ENCODE measurements around the gene CPA4.
"Not testable (repeated sequence)": the region's sequence is repeated elsewhere in the genome, so short reads cannot be mapped to it uniquely, and the experiment has no call there.

CPA4 gene

DNA sequence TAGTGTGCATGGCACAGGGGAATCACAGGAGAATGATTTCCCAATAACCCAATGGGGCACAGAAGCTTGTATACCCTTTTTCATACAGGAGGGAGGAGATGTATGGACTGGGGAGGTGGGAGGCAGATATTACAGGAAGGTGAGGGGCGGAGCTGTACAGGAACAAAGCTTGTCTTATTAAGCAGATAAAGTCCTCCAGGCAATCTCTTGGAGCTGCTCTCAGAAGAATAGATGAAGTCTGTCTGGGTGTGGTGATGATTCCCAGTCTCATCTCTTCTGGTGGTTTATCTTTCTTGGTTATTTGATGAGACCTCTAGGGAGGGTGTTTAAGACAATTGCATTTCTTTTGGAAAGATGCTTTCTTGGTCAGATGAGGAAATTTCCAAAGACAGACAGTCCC is 26.6 kb downstream of the CPA4 start:
- TF ChIP-seq, protein P1, sequence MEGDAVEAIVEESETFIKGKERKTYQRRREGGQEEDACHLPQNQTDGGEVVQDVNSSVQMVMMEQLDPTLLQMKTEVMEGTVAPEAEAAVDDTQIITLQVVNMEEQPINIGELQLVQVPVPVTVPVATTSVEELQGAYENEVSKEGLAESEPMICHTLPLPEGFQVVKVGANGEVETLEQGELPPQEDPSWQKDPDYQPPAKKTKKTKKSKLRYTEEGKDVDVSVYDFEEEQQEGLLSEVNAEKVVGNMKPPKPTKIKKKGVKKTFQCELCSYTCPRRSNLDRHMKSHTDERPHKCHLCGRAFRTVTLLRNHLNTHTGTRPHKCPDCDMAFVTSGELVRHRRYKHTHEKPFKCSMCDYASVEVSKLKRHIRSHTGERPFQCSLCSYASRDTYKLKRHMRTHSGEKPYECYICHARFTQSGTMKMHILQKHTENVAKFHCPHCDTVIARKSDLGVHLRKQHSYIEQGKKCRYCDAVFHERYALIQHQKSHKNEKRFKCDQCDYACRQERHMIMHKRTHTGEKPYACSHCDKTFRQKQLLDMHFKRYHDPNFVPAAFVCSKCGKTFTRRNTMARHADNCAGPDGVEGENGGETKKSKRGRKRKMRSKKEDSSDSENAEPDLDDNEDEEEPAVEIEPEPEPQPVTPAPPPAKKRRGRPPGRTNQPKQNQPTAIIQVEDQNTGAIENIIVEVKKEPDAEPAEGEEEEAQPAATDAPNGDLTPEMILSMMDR (IDR thresholded peaks at IDR 0.05; ENCODE audit: insufficient read depth, missing control alignments), result no peak
- FAIRE-seq (no peak), DNase-seq (ENCODE audit: insufficient read length, low spot score) (no peak)

DNA sequence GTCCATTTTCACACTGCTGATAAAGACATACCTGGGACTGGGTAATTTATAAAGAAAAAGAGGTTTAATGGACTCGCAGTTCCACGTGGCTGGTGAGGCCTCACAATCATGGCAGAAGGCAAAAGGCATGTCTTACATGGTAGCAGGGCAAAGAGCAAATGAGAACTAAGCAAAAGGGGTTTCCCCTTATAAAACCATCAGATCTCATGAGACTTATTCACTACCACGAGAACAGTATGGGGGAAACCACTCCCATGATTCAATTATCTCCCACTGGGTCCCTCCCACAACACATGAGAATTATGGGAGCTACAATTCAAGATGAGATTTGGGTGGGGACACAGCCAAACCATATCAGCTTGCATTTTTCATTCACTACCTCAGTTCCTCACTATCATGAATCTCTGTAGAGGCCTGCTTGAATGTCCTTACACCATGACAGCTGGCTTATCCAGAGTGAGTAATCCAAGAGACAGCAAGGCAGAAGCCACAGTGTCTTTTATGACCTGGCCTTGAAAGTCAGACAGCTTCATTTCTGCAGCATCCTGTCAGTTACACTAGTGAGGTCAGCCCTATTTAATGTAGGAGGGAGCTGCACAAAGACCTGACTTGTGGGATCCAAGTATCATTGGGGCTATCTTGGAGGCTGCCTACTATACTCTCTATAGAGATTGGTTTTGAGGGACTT is 28.7 kb downstream of the CPA4 start:
- not testable (repeated sequence) for FAIRE-seq; DNase-seq (ENCODE audit: insufficient read length, low spot score)

DNA sequence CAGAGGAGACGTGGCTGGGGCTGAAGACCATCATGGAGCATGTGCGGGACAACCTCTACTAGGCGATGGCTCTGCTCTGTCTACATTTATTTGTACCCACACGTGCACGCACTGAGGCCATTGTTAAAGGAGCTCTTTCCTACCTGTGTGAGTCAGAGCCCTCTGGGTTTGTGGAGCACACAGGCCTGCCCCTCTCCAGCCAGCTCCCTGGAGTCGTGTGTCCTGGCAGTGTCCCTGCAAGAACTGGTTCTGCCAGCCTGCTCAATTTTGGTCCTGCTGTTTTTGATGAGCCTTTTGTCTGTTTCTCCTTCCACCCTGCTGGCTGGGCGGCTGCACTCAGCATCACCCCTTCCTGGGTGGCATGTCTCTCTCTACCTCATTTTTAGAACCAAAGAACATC is 29.7 kb downstream of the CPA4 start:
- TF ChIP-seq, protein P1 (IDR thresholded peaks at IDR 0.05; ENCODE audit: insufficient read depth, missing control alignments), result no peak
- DNase-seq (ENCODE audit: insufficient read length, low spot score), result no peak
- no peak for FAIRE-seq

DNA sequence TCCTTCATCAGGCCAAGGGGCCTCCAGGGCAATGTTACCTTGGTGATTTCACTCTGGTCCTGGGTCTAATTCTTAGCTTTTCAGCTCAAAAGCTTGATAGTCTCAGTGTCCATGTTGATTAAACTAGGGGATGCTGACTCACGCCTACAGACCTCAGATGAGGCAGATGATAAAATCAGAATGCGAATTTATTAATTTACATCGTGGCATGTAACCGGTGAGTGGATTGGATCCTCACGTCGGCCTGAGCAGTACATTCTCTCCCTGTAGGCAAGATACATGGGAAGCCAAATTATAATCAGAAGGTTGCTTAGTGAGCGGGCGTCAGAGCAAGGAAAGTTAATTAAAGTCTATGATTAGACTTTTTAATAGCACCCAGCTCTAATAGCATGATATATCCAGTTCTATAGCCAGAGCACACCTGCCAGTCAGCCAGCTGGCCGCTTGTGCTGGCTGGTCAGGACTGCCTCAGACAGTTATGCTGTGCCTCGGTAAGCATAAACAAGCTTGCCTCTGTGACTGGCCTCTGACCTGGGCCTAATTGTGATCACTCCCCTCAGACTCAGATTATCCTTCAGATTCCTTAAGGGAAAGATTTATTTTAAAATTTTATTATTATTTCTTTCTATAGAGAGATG is 31.5 kb downstream of the CPA4 start:
- DNase-seq (ENCODE audit: insufficient read length, low spot score), result no peak
- TF ChIP-seq, protein P1 (IDR thresholded peaks at IDR 0.05; ENCODE audit: insufficient read depth, missing control alignments), result no peak
- no peak for FAIRE-seq

DNA sequence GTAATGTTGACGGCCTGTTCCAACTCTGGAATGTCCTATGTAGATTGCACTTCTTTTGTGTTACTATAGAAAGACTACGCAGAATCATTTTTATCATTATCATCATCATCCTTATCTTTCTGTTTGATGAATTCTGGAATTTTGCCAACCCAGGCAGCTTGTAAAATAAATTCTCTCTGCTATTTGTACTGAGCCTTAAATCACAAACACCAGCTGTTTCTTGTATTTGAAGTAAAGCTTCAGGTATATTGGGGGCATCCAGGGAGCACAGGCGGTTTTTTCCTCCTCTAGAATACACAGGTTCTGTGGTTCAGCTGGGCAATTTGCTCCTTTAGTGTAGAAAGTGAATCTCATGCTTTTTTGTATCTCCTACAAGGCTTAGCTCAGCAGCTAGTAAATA is 36.7 kb downstream of the CPA4 start:
- DNase-seq (ENCODE audit: insufficient read length, low spot score) (no peak), FAIRE-seq (no peak)
- TF ChIP-seq, protein P1 (IDR thresholded peaks at IDR 0.05; ENCODE audit: insufficient read depth, missing control alignments), result no peak

DNA sequence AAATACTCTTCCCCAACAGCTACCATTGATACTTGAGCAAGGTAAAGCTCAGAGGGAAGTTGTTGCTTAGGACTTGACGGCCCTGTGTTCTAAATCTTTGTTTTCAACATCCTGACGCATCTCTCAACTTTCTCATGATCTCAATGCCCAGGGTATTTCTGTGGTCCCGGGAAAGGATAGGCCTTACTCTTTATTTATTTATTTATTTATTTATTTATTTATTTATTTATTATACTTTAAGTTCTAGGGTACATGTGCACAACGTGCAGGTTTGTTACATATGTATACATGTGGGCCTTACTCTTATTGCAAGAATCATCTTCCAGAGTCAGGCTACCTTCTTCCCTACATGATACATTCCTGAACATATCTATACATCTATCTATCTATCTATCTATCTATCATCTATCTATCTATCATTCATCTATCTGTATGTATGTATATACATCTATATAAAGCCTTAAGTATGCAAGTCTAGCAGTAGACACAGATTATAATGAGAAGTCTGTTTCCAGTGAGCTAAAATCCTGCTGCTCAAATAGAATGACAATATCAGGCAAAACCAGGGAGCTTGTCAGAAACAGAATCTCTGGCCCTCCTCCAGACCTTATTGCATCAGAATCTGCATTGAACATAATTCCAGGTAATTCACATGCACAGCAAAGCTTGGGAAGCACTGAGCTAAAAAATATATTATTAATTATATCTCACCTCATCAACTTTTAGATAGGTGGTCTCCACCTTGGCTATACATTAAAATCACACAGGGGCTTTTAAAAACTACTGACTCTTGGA is 39.5 kb downstream of the CPA4 start:
- DNase-seq (ENCODE audit: insufficient read length, low spot score), result no peak
- TF ChIP-seq, protein P1 (IDR thresholded peaks at IDR 0.05; ENCODE audit: insufficient read depth, missing control alignments), result no peak

DNA sequence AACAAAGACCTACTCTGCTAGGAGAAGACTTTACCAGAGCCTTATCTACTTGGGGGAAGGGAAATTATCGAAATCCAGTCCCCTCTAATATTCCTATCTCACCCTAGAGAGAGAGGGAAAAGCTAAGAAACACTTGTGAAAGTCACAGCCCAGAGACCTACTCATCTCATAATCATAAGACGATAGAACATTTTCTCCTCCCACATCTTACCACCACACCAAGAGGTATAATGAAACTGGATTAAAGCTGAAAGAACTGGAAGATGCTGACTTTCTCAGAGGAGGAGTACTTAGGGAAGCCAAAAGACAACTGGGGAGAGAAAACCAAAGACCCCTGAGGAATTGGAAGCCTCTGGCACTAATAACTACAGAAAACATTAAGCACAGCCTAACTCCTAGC is 40.9 kb downstream of the CPA4 start:
- TF ChIP-seq, protein P1 (IDR thresholded peaks at IDR 0.05; ENCODE audit: insufficient read depth, missing control alignments), result no peak
- DNase-seq (ENCODE audit: insufficient read length, low spot score), result no peak
- FAIRE-seq, result no peak

More for the DNA sequence above, 39.5 kb downstream of the CPA4 start:
- no peak for FAIRE-seq

Measured in D721Med (cell line).